ENCODE data around the gene PPP2R3B.

The PPP2R3B gene

DNA sequence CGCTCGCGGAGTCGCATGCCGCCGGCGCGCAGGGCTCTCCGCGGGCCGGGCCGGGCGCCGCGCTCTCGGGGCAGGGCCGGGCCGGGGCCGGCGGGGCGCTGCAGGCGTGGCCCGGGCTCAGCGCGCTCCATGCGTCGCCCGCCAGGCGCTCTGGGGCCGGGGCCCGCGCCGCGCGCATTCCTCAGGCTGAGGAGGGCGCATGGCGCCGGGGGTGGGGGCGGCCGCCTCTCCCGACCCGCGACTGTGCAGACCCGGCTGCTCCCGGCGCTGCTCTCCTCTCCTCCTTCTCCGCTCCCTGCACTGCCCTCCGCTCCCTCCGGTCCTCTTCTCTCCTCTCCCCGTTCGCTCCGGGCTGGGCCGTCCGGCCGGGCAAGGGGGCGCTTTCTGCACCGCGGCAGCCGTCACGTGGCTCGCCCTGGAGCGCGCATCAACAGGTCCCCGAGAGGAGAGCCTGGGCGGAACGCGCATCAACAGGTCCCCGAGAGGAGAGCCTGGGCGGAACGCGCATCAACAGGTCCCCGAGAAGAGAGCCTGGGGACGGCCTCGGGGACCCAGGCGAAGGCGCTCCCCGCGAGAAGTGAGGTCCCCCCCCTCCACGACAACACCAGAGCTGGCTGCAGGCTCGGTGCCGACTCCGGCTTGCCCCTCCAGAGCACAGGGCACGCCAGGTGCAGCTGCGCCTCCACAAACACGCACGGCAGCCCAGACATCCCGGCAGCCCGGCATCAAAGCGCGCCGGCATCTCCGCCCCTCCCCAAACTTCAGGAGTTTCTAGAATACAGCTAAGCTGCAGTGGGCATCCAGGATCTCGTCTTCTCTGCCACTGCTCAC is 12.9 kb downstream of the PPP2R3B start:
- H3K4me1 ChIP-seq (ENCODE audit: insufficient read depth, low read length), result peaks cover 35% of the 10 kb centered on the region
- peak; percentile 61 for DNase-seq
- peaks cover 52% of the 10 kb centered on the region for H4K20me1 ChIP-seq (ENCODE audit: insufficient read depth, low read length)
- H3K4me2 ChIP-seq (ENCODE audit: insufficient read depth, low read length), result peak overlapping the region; percentile 72
- ATAC-seq (ENCODE audit: insufficient read depth, low read depth), result peak; percentile 73
- peaks cover 78% of the 10 kb centered on the region for H3K79me2 ChIP-seq (ENCODE audit: insufficient read depth, low read length)
- peak overlapping the region; percentile 47 for H3K27ac ChIP-seq (ENCODE audit: low read length)
- peak overlapping the region; percentile 30 to 64 for H3K4me3 ChIP-seq (ENCODE audit: low read depth in 1 of 2, low read length in 2 of 2)
- peaks cover 4% of the 10 kb centered on the region for H3K36me3 ChIP-seq (ENCODE audit: insufficient read depth, low read length)
- TF ChIP-seq, protein P1, sequence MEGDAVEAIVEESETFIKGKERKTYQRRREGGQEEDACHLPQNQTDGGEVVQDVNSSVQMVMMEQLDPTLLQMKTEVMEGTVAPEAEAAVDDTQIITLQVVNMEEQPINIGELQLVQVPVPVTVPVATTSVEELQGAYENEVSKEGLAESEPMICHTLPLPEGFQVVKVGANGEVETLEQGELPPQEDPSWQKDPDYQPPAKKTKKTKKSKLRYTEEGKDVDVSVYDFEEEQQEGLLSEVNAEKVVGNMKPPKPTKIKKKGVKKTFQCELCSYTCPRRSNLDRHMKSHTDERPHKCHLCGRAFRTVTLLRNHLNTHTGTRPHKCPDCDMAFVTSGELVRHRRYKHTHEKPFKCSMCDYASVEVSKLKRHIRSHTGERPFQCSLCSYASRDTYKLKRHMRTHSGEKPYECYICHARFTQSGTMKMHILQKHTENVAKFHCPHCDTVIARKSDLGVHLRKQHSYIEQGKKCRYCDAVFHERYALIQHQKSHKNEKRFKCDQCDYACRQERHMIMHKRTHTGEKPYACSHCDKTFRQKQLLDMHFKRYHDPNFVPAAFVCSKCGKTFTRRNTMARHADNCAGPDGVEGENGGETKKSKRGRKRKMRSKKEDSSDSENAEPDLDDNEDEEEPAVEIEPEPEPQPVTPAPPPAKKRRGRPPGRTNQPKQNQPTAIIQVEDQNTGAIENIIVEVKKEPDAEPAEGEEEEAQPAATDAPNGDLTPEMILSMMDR (IDR thresholded peaks at IDR 0.05; ENCODE audit: borderline replicate concordance, extremely low read depth, low read length, poor library complexity, severe bottlenecking), result no peak
- TF ChIP-seq EZH2 (IDR thresholded peaks at IDR 0.05; ENCODE audit: borderline replicate concordance, low read depth, low read length, severe bottlenecking), result no peak
- H3K27me3 ChIP-seq (ENCODE audit: insufficient read depth, low read length, poor library complexity), result no peaks in the 10 kb centered on the region
- no peaks in the 10 kb centered on the region for H3K9me3 ChIP-seq (ENCODE audit: insufficient read depth, low read length, severe bottlenecking)
- peak overlapping the region; percentile 73 for H2AFZ ChIP-seq (ENCODE audit: low read depth, low read length)
- H3K9ac ChIP-seq (ENCODE audit: low read depth, low read length), result peak overlapping the region; percentile 59

DNA sequence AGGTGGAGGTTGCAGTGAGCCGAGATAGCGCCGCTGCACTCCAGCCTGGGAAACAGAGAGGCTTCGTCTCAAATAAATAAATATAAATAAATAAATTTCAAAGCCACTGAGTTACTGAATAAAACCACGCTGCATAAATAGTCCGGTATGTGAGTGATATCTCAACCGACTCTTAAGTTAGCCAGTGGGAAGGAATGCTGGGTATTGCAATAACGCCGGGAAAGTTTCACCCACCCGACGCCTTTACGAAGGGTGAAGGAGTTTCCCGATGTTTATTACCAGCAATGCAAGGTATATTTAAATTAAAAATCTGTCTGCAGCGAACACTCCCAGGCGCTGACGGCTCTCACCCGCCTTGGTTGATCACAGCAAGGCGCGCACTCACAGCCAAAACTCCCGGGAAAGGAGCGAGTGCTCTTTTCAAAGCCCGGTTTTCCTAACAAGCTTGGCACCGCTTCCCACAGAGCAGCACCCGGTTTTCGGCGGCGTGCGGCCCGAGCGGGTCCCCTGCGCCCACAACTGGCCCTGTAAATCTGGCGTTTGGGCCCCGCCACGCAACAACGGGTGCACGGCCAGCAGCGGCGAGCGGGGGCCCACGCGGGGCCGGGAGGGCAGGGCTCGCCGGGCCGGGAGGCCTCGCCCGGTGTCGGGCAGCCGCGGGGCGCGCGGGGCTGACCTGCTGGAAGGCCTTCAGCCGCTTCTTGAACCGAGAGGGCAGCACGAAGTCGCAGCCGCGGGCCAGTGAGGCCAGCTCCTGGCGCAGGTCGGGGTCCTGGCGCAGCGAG is 13.7 kb downstream of the PPP2R3B start:
- Histone ChIP-seq H3K27me3 (ENCODE audit: insufficient read depth, low read length, poor library complexity) (no peaks in the 10 kb centered on the region), H3K27ac (ENCODE audit: low read length) (no peak overlapping the region), H3K79me2 (ENCODE audit: insufficient read depth, low read length) (peaks cover 72% of the 10 kb centered on the region), H3K9me3 (ENCODE audit: insufficient read depth, low read length, severe bottlenecking) (no peaks in the 10 kb centered on the region), H4K20me1 (ENCODE audit: insufficient read depth, low read length) (peaks cover 46% of the 10 kb centered on the region), H3K36me3 (ENCODE audit: insufficient read depth, low read length) (peaks cover 3% of the 10 kb centered on the region; the same call in 1 of the 2 replicates), H3K4me3 (ENCODE audit: low read depth in 1 of 2, low read length in 2 of 2) (peak overlapping the region in 1 of 2 experiments; percentile 64; a peak in 2 of 4 replicates), H3K9ac (ENCODE audit: low read depth, low read length) (peak overlapping the region; percentile 59; the same call in 1 of the 2 replicates), H3K4me1 (ENCODE audit: insufficient read depth, low read length) (peaks cover 35% of the 10 kb centered on the region), H2AFZ (ENCODE audit: low read depth, low read length) (no peak overlapping the region), H3K4me2 (ENCODE audit: insufficient read depth, low read length) (peak overlapping the region; percentile 72)
- DNase-seq (no peak), ATAC-seq (ENCODE audit: insufficient read depth, low read depth) (no peak)
- TF ChIP-seq, protein P1 (IDR thresholded peaks at IDR 0.05; ENCODE audit: borderline replicate concordance, extremely low read depth, low read length, poor library complexity, severe bottlenecking), result no peak
- TF ChIP-seq EZH2 (IDR thresholded peaks at IDR 0.05; ENCODE audit: borderline replicate concordance, low read depth, low read length, severe bottlenecking), result no peak

DNA sequence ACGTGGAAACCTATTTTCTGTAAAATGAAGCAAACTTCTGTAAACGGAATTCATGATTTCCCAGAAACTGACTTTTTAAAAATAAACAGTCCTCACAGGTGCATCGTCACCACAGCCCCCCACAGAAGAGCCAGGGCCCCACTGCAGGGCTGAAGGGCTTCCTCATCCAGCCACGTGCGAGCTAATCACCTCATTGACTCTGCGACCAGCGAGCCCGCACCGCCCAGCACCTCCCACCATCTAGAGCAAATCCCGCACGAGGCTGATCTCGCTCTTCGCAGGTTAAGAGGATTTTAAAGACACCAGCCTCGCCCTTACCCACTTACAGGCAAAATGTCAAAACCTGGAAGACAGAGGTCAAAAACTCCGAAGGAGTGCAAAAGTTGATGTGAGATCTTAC is 14.8 kb downstream of the PPP2R3B start:
- peak; percentile 49 for DNase-seq
- H4K20me1 ChIP-seq (ENCODE audit: insufficient read depth, low read length), result peaks cover 53% of the 10 kb centered on the region
- no peaks in the 10 kb centered on the region for H3K9me3 ChIP-seq (ENCODE audit: insufficient read depth, low read length, severe bottlenecking)
- peak overlapping the region; percentile 72; the same call in 1 of the 2 replicates for H3K4me2 ChIP-seq (ENCODE audit: insufficient read depth, low read length)
- H3K4me1 ChIP-seq (ENCODE audit: insufficient read depth, low read length), result peaks cover 35% of the 10 kb centered on the region
- peaks cover 81% of the 10 kb centered on the region for H3K79me2 ChIP-seq (ENCODE audit: insufficient read depth, low read length)
- TF ChIP-seq EZH2 (IDR thresholded peaks at IDR 0.05; ENCODE audit: borderline replicate concordance, low read depth, low read length, severe bottlenecking), result no peak
- TF ChIP-seq, protein P1 (IDR thresholded peaks at IDR 0.05; ENCODE audit: borderline replicate concordance, extremely low read depth, low read length, poor library complexity, severe bottlenecking), result no peak
- ATAC-seq (ENCODE audit: insufficient read depth, low read depth), result no peak; the same call in 2 of the 3 replicates
- H3K36me3 ChIP-seq (ENCODE audit: insufficient read depth, low read length), result peaks cover 3% of the 10 kb centered on the region
- no peaks in the 10 kb centered on the region for H3K27me3 ChIP-seq (ENCODE audit: insufficient read depth, low read length, poor library complexity)
- H2AFZ ChIP-seq (ENCODE audit: low read depth, low read length), result no peak overlapping the region
- H3K4me3 ChIP-seq (ENCODE audit: low read depth in 1 of 2, low read length in 2 of 2), result no peak overlapping the region
- no peak overlapping the region for H3K27ac ChIP-seq (ENCODE audit: low read length)
- no peak overlapping the region for H3K9ac ChIP-seq (ENCODE audit: low read depth, low read length)

Data from DND-41 (cell line).